Measurements from ENCODE around the gene TBX20. TPM values are rescaled to one million over a fixed set of nuclear protein-coding genes. Genes with fewer than 3 reads are reported as not detected.
"Not testable (repeated sequence)": the region's sequence is repeated elsewhere in the genome, so short reads cannot be mapped to it uniquely, and the experiment has no call there.

The TBX20 gene
- total RNA-seq, 1 experiment from 2014 or later, result not detected

DNA sequence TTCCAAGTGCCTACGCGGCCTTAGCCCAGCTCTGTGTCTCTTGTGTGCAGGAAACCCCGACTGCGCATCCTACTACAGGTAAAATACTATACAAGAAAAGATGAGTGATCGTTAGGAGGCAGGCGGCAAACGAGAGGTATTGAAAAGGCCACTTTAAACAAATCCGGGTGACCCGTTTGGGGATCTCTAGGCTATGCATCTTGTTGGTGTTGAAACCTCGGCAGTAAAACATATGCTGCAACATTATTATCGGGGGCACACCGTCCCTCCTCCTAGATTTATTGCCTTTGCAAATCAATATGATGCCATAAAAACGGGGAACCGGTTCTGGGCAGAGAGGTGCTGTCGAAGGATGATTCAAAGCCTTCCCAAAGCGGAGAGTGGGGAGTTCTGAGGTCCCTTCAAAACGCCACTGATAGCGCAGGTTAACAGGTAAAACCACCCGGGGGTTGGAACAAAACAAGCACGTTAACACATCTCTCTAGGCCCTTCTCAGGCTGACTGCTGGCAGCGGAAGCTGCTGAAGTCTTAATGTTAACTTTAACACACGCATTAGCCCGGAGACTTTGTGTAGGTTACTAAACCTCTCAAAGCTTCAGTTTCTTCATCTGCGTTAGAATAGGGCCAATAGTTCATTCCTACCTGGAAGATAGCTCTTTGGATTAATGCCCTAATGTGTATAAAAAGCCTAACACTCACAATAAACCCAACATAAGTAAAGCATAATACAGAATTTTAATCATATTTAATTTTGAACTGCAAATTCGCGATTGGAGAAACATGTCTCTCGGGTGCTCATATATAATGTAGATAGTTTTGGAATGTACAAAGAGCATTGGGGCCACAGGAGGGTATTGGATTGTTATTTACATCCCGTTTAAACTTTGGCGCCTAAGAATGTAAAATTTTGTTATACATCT lies 2.6 kb upstream of the TBX20 start:
- no peak for DNase-seq (ENCODE audit: extremely low read depth, low read depth)

DNA sequence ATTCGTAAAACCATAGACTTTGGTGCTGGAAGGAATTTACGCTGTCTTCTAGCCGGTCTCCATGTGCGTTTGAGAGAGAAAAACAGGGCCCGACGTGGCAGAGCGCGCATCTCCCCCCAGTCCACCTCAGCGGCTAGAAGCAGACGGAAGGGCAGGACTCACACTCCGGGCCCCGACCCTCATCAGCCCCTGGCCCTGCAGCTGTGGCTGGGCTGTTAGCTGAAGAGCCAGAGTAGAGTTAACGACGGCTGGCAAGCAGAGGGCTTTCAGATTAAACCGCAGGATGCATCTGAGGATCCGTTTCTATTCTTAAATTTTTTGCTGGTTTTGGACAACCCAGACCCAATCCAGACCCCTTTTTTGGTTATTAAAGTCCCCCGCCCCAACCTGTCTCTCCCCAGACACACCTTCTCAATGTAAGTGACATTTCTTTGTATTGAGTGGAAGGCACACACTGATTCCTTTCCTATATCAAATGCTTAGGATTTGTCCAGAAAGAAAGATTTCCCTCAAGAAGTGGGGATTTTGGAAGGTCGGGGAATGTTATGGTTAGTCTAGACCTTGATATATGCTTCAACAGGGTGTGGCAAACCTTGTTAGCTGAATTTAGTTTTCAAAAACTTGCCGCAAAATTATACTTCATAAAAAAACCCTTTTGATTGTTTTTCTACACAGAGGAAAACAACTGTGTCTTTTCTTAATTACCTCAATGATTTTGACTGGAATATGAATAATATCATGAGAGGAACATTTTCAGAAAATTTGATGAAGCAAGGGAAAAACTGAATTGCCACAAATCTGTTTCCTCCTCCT lies 1.7 kb upstream of the TBX20 start:
- DNase-seq (ENCODE audit: extremely low read depth, low read depth), result no peak

DNA sequence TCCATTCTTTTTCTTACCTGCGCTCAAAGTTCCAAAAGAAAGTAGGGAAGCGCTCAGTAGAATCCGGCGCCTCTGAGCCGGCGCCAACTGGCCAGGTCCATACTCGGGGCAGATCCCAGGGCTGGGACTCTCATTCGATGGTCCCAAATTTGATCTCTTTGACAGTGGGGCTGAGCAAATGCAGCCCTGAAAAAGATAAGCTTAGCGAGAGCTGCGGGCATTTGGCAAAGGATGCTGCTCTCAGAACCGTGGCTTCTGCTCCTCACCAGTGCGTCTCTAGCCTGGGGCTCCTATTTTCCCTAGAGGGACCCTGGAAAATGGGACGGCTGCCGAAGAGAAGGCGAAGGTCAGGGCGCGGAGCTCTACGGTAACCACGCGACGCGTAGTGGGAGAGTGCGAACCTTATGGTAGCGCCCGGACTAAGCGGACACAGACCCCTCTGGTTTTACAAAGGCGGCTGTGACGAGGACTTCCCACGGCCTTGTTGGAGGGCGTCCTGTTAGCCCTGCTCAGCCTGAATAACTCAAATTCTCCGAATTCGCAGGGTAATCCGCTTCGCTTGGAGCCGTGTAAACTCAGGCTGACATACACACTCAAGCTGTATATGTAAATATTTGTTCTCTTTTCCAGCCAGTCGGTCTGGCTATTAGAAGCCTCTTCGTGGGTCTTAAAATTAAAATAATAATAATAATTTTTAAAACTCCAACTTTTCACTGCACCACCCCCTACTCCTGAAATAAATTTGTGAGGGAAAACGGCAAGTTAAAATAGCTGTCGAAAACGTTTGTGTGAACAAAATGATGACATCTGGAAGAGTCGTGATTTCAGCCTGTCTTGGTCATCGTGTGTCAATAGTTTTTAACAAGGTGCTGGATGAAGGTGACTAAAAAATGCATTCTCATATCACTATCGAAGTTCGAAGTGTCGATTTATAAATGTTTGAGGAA lies 869 bp upstream of the TBX20 start:
- DNase-seq (ENCODE audit: extremely low read depth, low read depth), result no peak

DNA sequence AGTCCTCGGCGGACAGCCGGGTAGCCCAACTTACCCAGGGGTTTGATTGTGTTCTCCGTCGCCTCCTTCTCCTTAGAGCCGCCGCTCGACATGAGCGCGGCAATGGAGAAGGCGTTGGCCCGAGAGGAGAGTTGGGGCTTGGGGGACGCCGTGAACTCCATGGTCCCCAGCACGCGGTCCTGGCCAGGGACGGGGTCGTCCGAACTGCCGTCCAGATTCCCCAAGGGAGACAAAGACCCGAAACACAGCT lies 515 bp downstream of the TBX20 start:
- no peak for DNase-seq (ENCODE audit: extremely low read depth, low read depth)

DNA sequence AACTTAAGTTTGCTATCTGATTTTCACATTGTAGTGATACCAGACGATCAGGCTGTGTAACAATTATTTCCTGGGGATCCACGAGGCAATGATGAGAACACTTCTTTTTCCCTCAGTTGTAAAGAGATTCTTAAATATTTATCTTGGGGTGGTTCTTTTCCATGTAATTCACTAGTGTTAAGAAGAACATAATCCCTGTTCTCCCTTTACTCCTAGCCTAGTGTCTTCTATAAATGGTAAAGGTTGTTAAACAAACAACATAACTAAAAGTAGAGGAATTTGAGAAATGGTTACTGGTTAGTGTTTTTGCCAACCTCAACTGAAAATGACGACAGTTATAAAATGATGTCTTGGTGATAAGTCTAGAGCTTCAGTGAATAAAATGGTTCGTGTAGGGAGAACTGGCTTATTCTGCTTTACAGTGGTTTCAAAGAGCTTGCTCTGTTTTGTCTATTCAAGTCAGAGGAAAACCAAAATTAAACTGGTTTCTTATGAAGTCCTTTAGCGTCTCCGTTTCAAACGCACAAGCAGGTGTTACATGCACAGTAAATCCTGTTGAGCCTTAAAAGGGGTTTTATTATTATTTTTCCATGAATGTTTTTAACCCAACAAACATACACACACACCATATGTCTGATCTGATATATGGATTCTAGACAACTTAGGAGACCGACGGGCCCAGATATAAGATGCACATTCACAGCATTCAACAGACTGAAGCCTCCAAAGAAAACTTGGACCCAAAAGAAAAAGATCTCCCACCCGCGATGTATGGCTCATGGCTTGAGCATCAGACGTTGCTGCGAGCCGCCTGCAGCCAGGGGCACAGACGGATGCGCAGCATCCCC lies 1.1 kb downstream of the TBX20 start:
- DNase-seq (ENCODE audit: extremely low read depth, low read depth), result no peak

DNA sequence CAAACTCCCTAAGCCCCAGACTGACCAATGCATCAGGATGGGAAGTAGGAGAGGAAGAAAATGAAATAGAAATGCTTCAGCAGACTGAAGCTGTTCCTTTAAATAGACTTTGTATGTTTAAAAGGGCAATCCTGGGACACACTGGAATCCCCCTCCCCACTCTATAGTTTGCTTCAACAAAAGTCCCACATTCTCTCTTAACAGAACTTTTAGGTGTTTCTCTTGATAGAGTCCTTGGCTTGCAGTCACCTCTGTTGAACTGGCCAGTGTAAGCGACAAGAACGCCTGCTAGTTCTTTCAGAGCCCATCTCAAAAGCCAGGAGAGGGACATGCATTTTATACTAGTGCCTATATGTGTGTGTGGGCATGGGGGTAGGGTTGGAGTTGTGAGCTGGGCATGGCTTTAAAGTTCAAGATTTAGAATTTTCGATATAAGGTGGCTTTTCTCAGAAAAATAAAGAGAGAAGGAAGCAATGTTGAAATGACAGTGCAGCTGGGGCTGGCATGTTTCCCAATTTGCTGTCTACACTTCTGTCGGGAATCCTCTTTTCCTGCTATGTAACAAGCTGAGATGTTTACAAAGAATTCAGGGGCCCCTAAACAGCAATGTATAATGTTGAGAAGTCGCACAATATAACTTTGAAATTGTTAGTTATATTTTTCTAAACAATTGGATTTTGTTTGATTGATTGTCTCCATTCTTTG lies 2.1 kb downstream of the TBX20 start:
- DNase-seq (ENCODE audit: extremely low read depth, low read depth), result no peak

DNA sequence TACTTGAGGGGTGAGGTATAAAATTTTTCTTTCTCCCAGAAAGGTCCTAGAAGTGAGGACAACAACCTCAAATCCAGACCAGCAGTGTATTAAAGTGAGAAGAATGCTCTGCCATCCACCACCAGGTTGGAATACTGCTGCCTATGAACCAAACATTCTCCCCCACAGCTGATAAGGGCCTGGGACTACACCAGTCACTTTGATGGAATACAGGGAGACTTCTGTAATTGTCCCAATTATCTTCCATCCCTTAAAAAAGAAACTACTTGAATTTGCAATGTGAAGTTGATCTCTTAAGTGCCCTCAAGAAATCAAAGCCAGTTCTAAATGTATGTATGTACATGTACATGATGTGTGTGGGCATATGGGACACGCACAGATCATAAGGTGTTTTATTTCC lies 3.0 kb downstream of the TBX20 start:
- DNase-seq (ENCODE audit: extremely low read depth, low read depth), result no peak

DNA sequence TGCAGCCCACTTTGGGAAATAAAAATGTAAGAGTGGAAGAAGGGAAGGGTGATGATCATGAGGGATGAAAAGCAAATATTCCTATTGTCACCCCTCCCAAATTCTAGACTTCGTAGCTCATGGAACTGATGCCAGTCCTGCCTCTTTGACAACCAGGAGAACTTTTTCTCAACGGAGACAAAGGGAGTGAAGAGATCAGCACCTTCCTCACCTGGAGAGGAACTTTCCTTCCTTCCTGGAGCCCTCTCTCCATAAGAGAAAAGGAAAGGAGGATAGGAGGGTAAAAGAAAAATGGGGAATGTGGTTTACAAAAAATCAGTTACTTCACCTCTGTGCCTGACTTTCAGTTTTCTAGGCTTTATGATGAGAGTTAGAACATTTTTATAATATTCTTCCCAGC lies 3.4 kb downstream of the TBX20 start:
- no peak for DNase-seq (ENCODE audit: extremely low read depth, low read depth)

DNA sequence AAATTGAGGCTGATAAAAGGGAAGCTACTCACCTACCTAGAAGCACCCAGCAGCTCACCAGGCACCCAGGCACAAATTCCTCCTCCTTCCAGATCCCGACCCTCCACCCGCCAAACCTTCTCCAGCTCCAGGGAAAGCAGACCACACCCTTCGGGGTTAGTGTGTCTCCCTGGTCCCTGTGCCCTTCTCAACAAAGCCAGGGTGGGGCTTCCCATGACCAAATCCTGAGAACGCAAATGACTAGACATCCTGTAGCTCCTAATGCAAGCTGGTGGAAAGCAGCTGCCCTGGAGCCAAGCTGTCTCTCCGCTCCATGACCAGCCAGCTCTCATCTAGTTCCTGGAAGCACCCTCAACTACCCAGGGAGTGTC lies 4.4 kb downstream of the TBX20 start:
- DNase-seq (ENCODE audit: extremely low read depth, low read depth), result no peak

DNA sequence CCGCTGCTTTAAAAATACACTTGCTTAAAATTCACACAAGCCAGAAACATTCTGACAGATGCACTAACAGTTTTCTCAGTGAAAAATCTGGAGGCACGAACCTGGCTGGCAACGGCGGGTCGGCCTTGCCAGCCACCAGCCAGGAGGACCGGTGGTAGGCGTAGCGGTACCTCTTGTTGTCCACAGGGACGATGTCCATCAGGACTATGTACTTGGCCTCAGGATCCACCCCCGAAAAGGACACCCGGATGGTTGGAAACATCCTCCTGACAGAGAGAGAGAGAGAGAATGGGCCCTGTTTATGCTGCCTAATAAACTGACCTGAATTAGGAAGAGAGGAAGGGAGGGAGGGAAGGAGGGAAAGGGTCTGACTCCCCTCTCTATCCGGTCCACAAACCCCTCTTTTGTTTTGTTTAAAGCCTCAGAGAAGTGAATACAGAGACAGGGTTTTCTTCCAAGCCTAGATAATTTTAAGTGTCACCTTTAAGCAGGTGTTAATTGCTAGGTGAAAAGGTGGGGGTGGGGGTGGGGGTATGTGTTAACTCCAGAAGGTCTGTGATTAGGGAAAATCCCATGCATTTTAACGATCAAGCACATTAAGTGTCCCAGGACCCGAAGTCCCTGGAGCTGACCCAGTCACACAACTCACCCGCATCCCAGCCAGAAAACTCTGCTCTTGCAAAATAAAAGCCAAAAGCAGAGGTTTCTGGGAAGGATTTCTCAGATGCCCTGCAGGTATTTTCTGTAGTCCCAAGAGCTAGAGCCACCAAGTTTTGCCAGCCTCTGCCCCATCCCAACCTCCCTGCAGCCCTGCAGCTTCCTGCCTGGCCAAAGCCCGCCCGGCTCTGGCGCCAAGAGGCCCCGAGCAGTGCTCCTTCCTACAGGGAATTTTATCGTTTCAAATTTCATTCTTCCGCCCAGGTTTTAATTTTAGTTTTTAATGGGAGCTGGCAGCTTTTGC lies 5.0 kb downstream of the TBX20 start:
- DNase-seq (ENCODE audit: extremely low read depth, low read depth), result no peak

DNA sequence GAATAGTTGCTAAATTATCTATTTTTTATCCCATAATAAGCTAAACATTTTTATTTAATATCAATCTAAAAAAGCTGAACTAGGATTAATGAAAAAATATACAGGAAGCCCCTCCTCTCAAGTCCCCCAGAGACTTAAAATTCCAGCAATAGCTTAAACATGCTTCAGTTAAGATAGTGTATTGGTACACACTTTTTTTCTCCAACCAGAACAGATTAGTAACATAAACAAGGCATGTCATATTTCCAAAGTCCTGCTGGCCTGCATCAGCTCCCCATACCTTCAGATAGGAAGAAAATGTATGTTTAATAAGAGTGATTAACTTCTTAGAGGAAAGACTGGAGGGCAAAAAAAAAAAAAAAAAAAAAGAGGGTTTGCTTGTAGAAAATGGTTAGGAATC lies 7.1 kb downstream of the TBX20 start:
- no peak for DNase-seq (ENCODE audit: extremely low read depth, low read depth)

DNA sequence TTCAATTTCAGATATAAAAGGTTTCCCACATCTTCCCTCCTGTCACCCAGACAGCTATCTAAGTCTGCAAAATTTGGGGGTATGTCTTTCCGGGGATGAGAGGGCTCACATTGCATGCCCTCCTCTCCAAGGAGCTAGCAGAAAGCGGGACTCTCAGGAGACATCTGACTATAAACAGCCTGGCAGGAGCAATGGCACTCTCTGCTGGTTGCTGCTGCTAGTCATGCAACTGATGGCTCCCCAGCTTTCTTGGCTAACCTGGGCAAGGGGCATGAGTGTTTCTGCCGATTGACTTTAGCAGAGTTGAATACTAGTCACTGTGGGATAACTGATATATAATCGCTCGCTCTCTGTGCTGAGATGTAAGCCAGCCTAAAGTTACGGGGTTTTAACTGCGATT lies 12.0 kb downstream of the TBX20 start:
- DNase-seq (ENCODE audit: extremely low read depth, low read depth), result peak; percentile 46

DNA sequence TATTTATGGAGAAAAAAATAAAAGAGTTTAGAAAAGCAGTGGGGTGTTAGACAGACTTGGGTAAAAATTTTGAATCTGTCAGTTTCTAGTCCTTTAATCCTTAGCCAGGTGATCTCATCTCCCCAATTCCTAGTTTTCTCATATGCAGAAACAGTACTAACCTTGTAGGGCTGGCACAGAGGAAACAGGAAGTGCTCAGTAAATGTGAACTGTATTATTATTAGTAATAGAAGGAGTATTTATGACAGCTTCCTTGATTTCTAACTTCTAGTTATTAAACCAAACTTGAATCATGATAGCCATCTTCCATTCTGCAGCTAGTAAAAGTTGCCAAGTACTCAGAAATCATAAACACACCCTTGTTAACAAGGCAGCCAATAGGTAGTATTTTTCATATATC lies 12.5 kb downstream of the TBX20 start:
- DNase-seq (ENCODE audit: extremely low read depth, low read depth), result no peak

DNA sequence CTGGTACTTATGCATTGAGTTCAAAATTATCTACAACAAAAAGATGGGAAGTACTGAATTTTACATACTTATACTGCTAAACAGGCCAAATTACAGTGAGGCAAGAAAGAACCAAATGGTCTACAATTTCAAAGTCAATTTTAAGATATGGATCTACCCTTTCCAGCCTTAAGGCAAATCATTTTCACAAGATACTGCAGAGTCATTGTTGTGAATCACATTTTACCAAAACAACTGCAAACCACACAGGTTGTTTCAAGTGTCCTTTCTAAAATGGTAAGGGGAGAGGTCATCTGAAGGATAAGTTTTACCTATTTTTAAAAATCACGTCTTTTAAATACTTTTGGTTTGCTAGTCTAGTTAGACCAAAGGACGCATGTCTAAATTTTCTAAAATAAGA lies 12.9 kb downstream of the TBX20 start:
- DNase-seq (ENCODE audit: extremely low read depth, low read depth), result not testable (repeated sequence)

DNA sequence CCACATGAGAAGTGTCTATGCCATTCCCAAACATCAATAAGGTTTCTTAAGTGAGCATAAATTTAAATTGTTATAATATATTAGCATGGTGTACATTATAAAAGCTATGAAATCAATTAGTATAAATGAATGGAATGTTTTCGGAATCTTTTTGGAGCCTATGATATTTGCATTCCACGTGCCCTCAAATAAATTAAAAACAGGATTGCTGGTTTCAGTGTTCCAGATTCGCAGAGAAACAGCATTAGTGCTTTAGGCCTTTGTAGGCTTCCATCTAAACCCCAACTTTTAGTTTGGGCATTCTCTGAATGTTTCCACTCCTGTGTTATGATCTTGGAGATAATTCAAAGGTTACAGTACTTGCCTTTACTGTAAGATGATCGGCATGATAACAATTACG lies 15.4 kb downstream of the TBX20 start:
- not testable (repeated sequence) for DNase-seq (ENCODE audit: extremely low read depth, low read depth)

DNA sequence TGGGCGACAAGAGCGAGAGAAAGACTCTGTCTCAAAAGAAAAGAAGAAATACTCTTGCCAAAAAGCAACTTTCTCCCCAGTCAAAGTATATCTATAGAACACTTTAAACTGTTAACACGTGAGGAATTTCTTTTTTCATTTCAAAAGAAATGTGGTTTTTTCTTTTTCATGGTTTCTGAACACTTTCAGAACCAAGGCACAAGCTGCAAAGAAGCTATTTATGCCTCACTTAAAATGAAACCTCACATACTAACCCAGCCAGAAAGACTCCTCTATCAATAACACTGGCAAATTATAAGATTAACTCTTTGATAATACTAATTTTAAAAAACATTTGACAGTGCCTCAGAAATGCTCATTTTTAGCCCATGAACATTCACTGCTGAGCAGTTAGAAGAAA lies 20.9 kb downstream of the TBX20 start:
- DNase-seq (ENCODE audit: extremely low read depth, low read depth), result no peak

DNA sequence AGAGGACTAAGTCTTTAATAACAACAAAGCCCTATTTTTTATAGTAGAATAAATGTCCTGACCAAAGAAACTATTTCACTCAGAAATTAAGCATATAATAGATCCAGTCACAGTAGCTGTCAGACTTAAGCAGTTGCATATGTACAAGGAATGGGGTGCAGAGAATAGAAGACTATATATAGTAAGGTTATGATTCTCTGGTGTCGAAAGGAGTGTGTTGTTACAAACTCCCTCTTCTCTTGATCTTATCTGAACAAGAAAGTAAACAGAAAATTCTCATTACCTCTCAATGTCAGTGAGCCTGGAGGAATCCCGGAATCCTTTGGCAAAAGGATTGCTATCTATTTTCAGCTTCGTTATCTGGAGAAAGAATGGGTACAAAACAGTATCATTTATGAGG lies 22.7 kb downstream of the TBX20 start:
- not testable (repeated sequence) for DNase-seq (ENCODE audit: extremely low read depth, low read depth)

DNA sequence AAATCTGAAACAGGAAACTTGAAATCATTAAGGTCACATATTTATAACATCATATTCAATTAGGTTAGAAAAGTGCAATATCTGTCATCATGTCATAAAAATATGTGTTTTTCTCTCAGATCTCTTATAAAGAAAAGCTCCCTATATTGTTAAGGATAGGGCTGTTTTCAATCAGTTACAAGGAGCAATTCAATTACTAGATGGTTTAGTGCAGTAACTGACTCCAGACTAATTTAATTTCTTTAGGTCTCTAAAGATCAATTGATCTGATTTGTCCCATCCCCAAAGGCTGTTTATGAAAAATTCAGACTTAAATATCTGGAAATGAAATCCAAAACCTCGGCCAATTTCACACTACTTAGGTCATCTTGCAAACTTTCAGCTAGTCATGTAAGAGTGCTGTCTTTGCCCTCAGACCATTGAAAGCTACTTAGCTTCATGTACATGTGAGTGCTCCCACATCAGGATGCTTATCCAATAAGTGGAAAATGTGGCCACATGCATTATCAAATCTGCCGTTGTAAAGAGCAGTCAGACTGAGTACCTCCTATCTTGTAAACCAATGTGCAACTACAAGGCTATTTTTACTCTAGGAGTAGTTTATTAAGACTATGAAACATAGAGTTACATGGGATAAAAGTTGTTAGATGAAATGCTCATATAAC lies 24.7 kb downstream of the TBX20 start:
- not testable (repeated sequence) for DNase-seq (ENCODE audit: extremely low read depth, low read depth)

All from NCI-H460 (cell line).